ENCODE data around the gene GJB5.

GJB5 gene

DNA sequence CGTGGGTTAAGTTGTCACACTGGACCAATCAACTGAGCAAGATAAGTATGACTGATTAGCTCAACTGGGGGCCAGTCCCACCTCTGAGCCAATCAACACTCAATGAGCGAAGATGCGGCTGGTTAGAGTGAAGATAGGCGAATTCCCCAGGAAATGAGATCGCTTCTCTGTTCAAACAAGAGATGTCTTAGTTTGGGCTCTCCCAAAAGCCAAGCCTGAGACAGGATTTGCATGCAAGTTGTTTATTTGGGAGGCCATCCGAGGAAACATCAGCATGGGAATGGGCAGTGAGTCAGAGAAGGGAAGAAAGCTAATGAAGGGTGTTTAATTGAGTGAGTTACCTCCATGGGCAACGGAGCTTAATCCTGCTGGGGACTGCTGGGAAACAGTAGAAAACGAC is 4.9 kb upstream of the GJB5 start:
- TF ChIP-seq TEAD4 (IDR thresholded peaks at IDR 0.05) = no peak
- no peak for TF ChIP-seq ZBTB7A (IDR thresholded peaks at IDR 0.05; ENCODE audit: low read depth)
- TF ChIP-seq CEBPB (IDR thresholded peaks at IDR 0.05) = no peak
- no peak for TF ChIP-seq EGR1 (IDR thresholded peaks at IDR 0.05)
- TF ChIP-seq YY1 (IDR thresholded peaks at IDR 0.05; ENCODE audit: low read depth) = no peak
- TF ChIP-seq, protein P1, sequence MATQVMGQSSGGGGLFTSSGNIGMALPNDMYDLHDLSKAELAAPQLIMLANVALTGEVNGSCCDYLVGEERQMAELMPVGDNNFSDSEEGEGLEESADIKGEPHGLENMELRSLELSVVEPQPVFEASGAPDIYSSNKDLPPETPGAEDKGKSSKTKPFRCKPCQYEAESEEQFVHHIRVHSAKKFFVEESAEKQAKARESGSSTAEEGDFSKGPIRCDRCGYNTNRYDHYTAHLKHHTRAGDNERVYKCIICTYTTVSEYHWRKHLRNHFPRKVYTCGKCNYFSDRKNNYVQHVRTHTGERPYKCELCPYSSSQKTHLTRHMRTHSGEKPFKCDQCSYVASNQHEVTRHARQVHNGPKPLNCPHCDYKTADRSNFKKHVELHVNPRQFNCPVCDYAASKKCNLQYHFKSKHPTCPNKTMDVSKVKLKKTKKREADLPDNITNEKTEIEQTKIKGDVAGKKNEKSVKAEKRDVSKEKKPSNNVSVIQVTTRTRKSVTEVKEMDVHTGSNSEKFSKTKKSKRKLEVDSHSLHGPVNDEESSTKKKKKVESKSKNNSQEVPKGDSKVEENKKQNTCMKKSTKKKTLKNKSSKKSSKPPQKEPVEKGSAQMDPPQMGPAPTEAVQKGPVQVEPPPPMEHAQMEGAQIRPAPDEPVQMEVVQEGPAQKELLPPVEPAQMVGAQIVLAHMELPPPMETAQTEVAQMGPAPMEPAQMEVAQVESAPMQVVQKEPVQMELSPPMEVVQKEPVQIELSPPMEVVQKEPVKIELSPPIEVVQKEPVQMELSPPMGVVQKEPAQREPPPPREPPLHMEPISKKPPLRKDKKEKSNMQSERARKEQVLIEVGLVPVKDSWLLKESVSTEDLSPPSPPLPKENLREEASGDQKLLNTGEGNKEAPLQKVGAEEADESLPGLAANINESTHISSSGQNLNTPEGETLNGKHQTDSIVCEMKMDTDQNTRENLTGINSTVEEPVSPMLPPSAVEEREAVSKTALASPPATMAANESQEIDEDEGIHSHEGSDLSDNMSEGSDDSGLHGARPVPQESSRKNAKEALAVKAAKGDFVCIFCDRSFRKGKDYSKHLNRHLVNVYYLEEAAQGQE (IDR thresholded peaks at IDR 0.05; ENCODE audit: low read depth) = no peak
- no peak for TF ChIP-seq FOXM1 (IDR thresholded peaks at IDR 0.05; ENCODE audit: borderline replicate concordance, low read depth)
- TF ChIP-seq EP300 (IDR thresholded peaks at IDR 0.05; ENCODE audit: borderline replicate concordance) = no peak

DNA sequence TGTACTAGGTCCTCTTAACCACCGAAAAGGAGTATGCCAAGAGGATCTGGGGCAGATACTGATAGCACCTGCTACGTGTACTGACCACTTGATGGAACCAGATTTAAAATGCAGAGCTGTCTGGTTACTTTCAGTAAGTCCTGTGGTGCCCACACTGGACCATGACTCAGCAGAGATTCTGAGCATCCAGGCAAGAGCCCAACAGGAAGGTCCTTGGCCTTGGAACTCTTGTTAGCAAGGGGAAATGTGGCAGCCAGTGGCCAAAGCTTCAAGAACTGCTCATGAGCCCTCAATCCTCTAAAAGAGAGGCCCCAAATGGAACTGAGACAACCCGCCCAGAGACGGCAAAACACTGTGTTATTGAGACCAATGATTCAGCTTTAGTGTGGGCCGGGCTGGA is 4.2 kb upstream of the GJB5 start:
- TF ChIP-seq CEBPB (IDR thresholded peaks at IDR 0.05) (no peak), YY1 (IDR thresholded peaks at IDR 0.05; ENCODE audit: low read depth) (no peak), RAD21 (IDR thresholded peaks at IDR 0.05; ENCODE audit: low read depth) (no peak), CREB1 (IDR thresholded peaks at IDR 0.05; ENCODE audit: low read depth) (no peak), TAF1 (IDR thresholded peaks at IDR 0.05; ENCODE audit: low read depth) (no peak), TCF12 (IDR thresholded peaks at IDR 0.05; ENCODE audit: low read depth) (no peak), NFIC (IDR thresholded peaks at IDR 0.05) (no peak), EP300 (IDR thresholded peaks at IDR 0.05; ENCODE audit: borderline replicate concordance) (no peak), FOXM1 (IDR thresholded peaks at IDR 0.05; ENCODE audit: borderline replicate concordance, low read depth) (no peak)
- TF ChIP-seq, protein P2, sequence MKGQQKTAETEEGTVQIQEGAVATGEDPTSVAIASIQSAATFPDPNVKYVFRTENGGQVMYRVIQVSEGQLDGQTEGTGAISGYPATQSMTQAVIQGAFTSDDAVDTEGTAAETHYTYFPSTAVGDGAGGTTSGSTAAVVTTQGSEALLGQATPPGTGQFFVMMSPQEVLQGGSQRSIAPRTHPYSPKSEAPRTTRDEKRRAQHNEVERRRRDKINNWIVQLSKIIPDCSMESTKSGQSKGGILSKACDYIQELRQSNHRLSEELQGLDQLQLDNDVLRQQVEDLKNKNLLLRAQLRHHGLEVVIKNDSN (IDR thresholded peaks at IDR 0.05) = no peak
- TF ChIP-seq, protein P3, sequence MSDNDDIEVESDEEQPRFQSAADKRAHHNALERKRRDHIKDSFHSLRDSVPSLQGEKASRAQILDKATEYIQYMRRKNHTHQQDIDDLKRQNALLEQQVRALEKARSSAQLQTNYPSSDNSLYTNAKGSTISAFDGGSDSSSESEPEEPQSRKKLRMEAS (IDR thresholded peaks at IDR 0.05) = no peak

DNA sequence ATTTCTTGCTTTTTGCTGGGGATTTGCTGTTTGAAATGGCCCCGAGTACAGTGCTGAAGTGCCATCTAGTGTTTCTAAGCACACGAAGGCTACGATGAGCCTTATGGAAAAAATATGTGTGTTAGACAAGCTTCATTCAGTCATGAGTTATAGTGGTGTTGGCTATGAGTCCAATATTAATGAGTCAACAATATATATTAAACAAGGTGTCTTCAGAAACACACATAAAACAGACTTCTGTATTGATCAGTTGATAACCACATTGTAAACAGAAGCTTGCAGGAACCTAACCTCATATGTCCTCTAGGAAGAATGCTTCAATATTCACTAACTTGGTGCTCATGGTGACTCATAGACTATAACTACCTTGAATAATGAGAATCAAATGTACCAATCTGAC is 1.7 kb upstream of the GJB5 start:
- no peak for TF ChIP-seq EGR1 (IDR thresholded peaks at IDR 0.05)
- no peak for TF ChIP-seq CEBPB (IDR thresholded peaks at IDR 0.05)
- TF ChIP-seq, protein P2 (IDR thresholded peaks at IDR 0.05) = no peak
- TF ChIP-seq NFIC (IDR thresholded peaks at IDR 0.05) = no peak
- TF ChIP-seq TEAD4 (IDR thresholded peaks at IDR 0.05) = no peak
- no peak for TF ChIP-seq FOXM1 (IDR thresholded peaks at IDR 0.05; ENCODE audit: borderline replicate concordance, low read depth)
- TF ChIP-seq, protein P1 (IDR thresholded peaks at IDR 0.05; ENCODE audit: low read depth) = no peak
- TF ChIP-seq TAF1 (IDR thresholded peaks at IDR 0.05; ENCODE audit: low read depth) = no peak
- no peak for TF ChIP-seq CREB1 (IDR thresholded peaks at IDR 0.05; ENCODE audit: low read depth)
- no peak for TF ChIP-seq EP300 (IDR thresholded peaks at IDR 0.05; ENCODE audit: borderline replicate concordance)
- no peak for TF ChIP-seq TCF12 (IDR thresholded peaks at IDR 0.05; ENCODE audit: low read depth)
- TF ChIP-seq, protein P3 (IDR thresholded peaks at IDR 0.05) = no peak
- TF ChIP-seq YY1 (IDR thresholded peaks at IDR 0.05; ENCODE audit: low read depth) = no peak

DNA sequence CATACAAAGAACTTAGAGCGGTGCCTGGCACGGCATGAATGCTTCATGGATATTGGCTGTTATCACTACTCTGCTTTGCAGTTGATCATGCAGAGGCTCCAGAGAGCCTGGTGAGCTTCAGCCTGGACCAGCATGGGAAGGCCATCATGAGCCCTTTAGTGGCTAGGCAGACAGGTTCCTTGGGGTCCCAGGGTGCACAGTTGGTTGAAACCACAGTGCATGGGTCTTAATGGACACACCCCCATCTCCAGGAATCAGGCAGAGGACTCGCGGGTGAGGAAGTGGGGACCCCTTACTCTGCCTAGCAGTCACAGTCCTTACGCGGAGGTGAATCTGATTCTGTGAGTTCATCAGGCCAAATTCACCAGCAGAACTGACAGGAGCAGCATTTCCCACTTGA is 1.1 kb downstream of the GJB5 start:
- no peak for TF ChIP-seq TAF1 (IDR thresholded peaks at IDR 0.05; ENCODE audit: low read depth)
- TF ChIP-seq, protein P3 (IDR thresholded peaks at IDR 0.05) = no peak
- no peak for TF ChIP-seq CREB1 (IDR thresholded peaks at IDR 0.05; ENCODE audit: low read depth)
- no peak for TF ChIP-seq YY1 (IDR thresholded peaks at IDR 0.05; ENCODE audit: low read depth)
- no peak for TF ChIP-seq RAD21 (IDR thresholded peaks at IDR 0.05; ENCODE audit: low read depth)
- TF ChIP-seq NFIC (IDR thresholded peaks at IDR 0.05) = no peak
- no peak for TF ChIP-seq EP300 (IDR thresholded peaks at IDR 0.05; ENCODE audit: borderline replicate concordance)
- TF ChIP-seq, protein P1 (IDR thresholded peaks at IDR 0.05; ENCODE audit: low read depth) = no peak
- no peak for TF ChIP-seq CEBPB (IDR thresholded peaks at IDR 0.05)
- no peak for TF ChIP-seq ZBTB7A (IDR thresholded peaks at IDR 0.05; ENCODE audit: low read depth)
- TF ChIP-seq TEAD4 (IDR thresholded peaks at IDR 0.05) = no peak
- TF ChIP-seq, protein P2 (IDR thresholded peaks at IDR 0.05) = no peak
- no peak for TF ChIP-seq FOXM1 (IDR thresholded peaks at IDR 0.05; ENCODE audit: borderline replicate concordance, low read depth)
- no peak for TF ChIP-seq EGR1 (IDR thresholded peaks at IDR 0.05)
- no peak for TF ChIP-seq TCF12 (IDR thresholded peaks at IDR 0.05; ENCODE audit: low read depth)

Measured in Ishikawa (cell line).